ENCODE measurements around the gene SHISA4.

DNA sequence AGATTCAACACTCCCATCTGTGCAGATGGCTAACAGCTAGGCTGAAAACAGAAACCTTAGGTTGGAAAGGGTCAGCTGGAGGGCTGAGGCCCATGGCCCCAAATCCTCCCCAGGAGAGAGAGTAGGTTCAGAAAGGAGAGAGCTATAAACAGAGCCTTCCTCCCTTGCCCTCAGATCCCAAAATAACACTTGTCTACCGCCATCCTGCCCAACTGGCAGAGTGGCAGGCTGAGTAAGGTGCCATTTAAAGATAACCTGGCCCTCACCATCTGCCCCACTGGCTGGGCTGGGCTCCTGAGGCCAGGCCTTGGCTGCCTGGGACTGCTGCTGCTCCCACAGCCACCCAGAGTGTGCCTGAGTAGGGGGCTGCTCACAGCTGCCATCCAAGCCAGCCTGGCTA lies 4.3 kb upstream of the SHISA4 start:
- TF ChIP-seq, protein P1, sequence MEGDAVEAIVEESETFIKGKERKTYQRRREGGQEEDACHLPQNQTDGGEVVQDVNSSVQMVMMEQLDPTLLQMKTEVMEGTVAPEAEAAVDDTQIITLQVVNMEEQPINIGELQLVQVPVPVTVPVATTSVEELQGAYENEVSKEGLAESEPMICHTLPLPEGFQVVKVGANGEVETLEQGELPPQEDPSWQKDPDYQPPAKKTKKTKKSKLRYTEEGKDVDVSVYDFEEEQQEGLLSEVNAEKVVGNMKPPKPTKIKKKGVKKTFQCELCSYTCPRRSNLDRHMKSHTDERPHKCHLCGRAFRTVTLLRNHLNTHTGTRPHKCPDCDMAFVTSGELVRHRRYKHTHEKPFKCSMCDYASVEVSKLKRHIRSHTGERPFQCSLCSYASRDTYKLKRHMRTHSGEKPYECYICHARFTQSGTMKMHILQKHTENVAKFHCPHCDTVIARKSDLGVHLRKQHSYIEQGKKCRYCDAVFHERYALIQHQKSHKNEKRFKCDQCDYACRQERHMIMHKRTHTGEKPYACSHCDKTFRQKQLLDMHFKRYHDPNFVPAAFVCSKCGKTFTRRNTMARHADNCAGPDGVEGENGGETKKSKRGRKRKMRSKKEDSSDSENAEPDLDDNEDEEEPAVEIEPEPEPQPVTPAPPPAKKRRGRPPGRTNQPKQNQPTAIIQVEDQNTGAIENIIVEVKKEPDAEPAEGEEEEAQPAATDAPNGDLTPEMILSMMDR (IDR thresholded peaks at IDR 0.05): no peak
- TF ChIP-seq EP300 (IDR thresholded peaks at IDR 0.05) (no peak), POLR2AphosphoS5 (IDR thresholded peaks at IDR 0.05) (no peak)

Measured in upper lobe of left lung (tissue), 4 donors.